GM21515 (cell line): ENCODE measurements around the gene ZNF134.

ENCODE experiments used
- ATAC-seq: cut with Tn5 transposase; IDR thresholded peaks from one replicate; pipeline ENCODE4 v1.9.1; 2021; ENCODE audit not compliant: unreplicated experiment

ZNF134 gene

DNA sequence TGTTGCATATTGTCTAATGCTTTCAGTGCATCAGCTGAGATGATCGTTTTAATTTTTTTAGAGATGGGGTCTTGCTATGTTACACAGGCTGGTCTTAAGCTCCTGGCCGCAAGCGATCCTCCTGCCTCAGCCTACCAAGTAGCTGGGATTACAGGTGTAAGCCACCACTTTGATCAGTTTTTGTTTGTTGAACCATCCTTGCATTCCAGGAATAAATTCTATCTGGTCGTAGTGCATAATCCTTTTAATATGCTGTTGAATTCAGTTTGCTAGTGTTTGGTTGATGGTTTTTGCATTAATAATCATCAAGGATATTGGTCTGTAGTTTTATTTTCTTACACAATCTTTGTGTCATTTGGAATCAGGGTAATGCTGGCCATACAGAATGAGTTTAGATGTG is 23.3 kb downstream of the ZNF134 start:
- ATAC-seq = no peak

DNA sequence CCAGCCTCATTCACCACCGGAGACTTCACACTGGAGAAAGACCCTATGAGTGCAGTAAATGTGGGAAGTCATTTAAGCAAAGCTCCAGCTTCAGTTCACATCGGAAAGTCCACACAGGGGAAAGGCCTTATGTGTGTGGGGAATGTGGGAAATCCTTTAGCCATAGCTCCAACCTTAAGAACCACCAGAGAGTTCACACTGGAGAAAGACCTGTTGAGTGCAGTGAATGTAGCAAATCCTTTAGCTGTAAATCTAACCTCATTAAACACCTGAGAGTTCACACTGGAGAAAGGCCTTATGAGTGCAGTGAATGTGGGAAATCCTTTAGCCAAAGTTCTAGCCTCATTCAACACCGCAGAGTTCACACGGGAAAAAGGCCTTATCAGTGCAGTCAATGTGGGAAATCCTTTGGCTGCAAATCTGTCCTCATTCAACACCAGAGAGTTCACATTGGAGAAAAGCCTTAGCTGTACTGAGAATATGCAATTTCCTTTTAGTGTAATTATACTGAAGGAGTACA is 27.7 kb downstream of the ZNF134 start:
- no peak for ATAC-seq

DNA sequence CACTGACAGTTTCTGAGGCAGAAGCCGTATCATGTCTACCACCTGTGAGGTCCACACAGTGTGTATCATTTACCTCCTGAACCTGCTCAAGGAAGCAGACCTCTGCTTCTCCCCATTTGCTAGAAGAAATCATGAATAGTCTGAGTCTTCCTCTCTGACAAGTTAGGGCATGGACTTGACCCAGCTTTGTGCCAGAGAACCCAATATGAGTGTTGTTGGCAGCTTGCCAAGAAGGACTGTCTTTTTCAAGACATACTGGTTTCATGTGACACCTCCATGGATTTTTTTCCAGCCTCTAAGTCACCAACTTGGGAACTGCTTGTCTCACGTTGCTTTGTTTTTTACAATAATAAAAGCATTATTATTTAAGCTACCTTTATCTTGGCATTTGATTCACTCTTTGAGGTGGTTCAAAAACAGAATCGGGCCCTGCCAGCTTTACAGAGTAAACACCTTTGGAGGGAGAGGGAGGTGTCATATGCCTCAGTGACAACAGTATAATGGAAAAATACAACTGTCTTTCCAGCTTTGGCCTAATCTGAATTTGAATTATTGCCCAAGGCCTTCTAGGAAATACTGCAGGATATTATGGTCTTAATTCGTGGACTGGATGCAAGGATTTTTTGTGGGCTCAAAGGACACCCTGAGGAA is 28.5 kb downstream of the ZNF134 start:
- ATAC-seq = no peak

DNA sequence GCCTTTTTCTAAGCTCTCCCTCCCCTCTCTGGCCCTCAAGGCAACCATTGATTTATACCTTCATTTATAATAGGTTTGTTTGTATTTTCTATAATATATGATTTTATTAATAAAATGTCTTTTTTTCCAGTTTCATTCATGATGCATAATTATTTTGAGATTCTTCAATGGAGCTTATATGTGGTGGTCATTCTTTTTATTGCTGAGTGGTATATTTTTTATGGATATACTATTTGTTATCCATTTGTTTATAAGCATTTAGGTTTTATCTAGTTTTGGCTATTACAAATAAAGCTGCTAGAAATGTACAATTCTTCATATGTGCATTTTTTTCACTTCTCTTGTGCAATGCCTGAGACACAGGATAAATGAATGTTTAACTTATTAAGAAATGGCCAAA is 29.7 kb downstream of the ZNF134 start:
- ATAC-seq = no peak

DNA sequence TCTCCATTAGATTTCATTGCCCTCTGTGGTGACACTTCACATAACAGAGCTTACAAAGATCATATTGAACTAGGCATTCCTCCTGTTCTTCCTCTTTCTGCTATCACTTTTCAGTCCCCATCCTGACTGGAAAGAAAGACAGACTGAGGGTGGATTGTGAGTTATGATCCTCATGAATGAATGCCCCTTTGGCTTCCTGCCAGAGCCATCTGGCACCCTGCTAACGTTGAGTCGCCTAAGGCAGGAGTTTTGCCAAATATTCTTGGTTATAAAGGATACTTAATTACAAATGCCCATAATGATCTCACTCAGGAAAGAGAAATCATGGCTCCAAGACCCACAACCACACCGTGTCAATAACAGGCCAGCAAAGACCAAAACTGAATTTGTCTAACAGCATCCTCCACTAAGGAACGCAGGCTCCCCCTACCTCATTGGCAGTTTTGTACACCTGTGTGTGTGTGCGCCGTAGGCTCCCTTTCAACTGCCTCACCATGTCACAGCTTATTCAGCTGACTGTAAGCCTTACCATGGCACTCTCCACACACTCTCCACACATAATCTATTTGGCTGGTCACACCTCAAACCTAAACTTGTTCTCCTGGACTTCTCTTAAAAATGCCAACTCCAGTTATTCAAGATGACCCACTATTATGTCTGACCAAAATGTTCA is 34.4 kb downstream of the ZNF134 start:
- no peak for ATAC-seq

DNA sequence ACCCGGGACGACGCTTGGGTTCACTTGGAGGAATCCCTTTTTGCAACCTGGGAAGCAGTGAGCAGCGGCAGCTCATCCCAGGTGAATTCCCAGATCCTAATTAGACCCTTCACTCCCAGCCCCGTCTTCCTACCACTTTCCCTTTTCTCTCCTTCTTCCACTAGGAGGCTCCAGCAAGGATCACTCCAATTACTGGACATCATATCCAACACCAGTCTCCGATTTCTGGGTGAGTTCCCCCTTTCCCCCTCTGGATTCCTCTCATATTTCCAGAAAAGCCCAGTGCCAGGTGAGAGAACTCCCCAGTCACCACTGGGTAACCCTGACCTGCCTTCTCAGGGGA is 37.6 kb downstream of the ZNF134 start:
- no peak for ATAC-seq

DNA sequence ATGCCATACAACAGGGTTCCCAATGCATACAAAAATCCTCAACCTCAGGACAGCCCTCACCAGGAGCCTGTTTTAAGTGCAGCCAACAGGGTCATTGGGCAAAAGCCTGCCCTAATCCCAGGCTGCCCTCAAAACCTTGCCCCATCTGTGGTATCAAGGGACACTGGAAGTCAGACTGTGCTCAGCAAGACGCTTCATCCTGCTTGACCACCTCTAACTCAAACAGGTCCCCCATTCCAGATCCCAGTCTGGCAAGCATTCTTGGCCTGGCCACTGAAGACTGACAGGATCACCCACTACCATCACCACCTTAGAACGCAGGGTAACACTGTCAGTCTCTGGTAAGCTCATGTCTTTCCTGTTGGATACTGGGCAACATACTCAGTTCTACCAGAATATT is 39.6 kb downstream of the ZNF134 start:
- no peak for ATAC-seq

DNA sequence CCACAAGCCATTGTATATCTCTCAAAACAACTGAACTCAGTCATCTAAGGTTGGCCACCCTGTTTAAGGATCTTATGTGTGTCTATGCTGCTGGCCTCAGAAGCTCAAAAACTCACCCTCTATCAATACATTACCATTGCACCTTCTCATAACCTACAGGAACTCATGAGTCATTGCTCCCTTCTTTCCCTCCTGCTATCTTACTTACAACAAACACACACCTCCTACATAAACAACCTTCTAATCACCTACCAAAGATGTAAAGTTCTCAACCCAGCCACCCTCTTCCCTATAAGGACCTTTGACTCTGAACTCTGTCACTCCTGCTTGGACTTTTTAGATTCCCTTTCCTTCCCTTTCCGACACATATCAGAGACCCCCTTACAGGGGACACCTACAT is 41.4 kb downstream of the ZNF134 start:
- no peak for ATAC-seq

DNA sequence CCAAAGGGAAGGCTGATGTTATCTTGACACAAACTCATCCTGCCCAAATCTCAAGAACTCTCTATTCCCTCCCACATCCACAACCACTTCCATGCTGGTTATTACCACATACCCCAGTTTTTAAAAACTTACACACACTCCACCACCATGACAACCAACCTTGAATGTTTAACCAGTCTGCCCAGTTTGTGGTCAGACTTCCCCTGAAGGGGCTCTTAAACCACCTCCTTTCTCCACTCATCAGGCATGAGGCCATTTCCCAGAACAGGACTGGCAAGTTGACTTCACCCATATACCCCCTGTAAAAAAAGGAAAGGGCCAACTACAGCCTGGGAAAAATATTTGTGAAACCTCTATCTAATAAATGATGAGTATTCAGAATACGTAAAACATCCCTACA is 42.3 kb downstream of the ZNF134 start:
- ATAC-seq = no peak

DNA sequence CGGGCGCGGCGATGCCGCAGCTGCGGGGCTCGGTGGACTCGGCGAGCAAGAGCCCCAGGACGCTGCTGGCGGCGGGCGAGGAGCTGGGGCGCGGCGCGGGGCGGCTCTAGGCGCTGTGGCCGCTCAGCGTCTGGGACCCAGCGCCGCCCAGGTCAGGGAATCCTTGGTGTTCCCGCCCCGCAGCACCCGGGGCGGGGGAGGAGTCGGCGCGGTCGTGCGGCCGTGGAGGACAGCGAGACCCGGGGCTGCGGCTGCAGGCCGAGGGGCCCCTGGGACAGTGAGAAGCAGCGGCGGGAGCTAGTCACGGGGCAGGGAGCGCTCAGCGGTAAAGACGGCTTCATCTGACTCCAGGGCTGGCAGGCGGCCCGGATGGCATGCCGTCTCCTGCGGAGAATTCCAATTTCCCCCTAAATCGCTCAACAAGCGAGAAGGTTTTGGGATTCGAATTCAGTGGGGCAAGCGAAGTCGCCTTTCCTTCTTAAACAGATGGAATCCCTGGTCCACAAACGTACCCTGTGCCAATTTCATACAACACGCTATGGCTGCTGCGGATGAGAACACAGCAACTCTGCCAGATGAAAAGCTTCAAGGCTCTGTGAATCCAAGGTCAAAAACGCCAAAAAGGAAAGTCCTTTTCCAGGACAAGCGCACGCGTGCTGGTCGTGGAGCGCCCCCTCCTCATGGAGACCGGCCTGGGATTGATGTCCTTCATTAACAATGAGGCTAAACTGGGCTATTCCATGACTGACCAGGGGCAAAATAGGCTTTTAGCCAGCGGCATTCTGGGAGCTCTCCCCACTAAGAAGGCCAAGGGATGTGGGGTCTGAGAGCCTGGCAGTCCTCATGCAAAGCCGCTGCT is 50.5 kb downstream of the ZNF134 start:
- no peak for ATAC-seq

DNA sequence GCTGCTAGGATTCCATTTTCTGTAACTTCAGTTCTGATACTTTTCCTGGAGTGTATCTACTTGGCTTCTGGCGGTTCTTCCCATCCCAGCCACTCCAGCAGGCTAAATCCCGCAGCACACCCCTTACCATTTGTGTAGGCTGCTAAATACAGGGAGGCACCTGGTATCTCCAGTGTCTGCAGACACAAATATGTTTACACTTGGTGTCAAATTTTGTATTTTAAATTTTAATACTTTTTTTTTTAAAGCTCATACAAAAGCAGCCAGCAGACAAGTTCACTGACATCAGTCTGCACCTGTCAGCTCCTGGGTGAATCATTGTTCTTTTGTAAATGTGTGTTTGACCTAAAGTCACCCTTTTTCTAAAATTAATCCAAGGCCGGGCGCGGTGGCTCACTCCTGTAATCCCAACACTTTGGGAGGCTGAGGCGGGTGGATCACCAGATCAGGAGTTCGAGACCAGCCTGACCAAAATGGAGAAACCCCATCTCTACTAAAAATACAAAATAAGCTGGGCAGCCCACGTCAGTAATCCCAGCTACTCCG is 51.3 kb downstream of the ZNF134 start:
- ATAC-seq = no peak

DNA sequence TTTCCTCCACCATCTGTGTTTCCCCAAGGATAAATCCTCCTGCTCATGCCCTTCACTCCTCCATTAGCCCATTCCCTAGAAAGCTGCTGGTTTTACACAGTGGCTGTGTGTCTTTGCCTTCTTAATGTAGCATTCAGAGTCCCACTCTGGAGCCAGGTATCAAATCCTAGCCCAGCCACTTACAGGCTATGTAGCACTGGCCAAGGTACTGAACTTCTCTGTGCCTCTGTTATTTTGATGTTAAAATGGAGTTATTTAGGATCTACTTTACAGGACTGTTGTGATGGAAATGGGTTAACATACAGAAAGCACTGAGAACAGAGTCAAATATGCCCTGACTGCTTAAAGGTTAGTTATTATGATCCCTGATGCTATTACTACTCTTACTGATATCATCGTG is 53.2 kb downstream of the ZNF134 start:
- ATAC-seq = no peak

DNA sequence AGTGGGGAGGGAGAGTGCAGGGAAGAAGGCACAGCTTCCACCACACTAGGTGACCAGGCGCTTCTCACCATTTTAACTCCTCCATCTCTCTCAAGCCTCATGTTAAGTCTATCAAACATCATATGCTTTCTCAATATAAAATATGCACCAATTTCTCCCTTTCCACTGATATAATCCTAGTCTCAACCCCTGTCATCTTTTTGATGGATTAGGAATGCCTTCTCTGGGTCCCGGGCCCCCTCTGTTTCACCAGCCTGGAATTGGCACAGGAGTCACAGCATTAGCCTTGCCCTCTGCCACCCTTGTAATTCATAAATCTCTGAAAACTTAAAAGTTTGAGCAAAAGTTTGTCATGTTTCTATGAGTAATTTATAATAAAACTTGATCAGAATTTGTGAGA is 54.6 kb downstream of the ZNF134 start, which contains the start of gene ZSCAN4:
ZSCAN4 (plus strand) TSS at position 301 of the 400 bp plus-strand sequence. CDS start 7,211 bp downstream, outside the sequence.
- ATAC-seq = no peak

DNA sequence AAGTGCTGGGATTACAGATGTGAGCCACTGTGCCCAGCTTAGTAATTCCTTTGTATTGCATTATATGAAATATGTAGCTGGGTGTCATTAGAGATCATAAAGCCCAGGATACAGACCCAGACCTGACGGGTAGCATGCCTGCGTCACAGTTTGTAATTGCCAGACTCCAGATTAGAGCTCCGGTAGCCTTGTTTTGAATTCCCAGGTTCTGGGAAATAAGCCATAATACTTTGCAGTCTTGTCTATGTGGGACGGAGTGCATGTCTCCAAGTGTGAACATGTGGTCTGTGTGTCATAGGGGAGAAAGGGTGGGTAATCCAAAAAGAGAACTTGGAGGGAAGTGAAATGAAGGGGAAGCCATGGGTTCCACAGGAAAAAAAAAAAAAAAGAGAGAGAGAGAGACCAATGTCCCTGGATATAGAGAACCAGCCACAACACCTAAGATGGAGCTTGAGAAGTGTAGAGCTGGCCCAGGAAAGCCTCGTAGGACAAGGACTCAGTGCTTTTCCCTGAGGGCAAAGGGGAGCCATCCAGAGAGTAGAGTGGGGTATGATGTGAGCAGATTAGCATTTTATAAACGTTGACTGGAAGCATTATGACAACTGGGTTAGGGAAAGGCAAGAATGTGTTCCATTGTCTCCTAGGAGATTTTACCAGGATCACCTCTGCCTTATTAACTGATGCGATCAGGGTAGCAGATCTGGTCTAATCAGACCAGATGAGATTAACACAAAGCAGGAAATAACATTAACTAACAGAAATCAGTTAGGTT is 57.3 kb downstream of the ZNF134 start:
- ATAC-seq = no peak

DNA sequence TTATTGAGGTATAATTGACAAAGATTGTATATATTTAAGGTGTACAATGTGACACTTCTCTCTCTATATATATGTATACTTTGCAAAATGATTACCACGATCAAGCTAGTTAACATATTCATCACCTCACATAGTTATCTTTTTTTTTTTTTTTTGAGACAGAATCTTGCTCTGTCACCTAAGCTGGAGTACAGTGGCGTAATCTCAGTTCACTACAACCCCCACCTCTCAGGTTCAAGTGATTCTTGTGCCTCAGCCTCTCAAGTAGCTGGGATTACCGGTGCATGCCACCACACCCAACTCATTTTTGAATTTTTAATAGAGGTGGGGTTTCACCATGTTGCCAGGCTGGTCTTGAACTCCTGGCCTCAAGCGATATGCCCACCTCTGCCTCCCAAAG is 58.4 kb downstream of the ZNF134 start:
- ATAC-seq = no peak
